COLO829 (cell line): ENCODE measurements around the gene IPO11.
"Not testable (repeated sequence)": the region's sequence is repeated elsewhere in the genome, so short reads cannot be mapped to it uniquely, and the experiment has no call there.

Experiments
- DNase-seq: peaks from one replicate; pipeline ENCODE4 v3.0.0; 2012; ENCODE audit warnings: low spot score

IPO11 gene

GRCh38 chr5:62450259-62450658 is 37.7 kb downstream of the IPO11 start:
- DNase-seq = no peak

GRCh38 chr5:62457071-62457470 is 44.5 kb downstream of the IPO11 start:
- DNase-seq = no peak

DNA sequence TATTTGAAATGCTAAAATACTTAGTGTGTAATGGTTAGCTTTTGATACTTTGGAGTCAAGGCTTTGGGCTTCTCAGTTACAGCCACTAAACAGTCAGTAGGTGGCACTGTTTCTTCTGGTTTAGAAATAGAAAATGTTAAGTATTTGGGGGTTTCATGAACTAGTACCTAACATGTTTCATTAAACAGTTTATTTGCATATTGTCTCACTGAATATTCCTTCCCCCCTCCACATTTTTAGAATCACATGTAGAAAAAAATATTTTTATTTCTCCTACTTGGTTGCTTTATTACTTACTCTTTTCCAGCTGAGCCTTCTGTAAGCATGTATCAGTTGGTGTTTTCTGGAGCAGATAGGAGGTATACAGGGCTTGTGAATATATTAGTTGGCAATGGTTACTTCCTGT is 48.0 kb downstream of the IPO11 start:
- DNase-seq = no peak

DNA sequence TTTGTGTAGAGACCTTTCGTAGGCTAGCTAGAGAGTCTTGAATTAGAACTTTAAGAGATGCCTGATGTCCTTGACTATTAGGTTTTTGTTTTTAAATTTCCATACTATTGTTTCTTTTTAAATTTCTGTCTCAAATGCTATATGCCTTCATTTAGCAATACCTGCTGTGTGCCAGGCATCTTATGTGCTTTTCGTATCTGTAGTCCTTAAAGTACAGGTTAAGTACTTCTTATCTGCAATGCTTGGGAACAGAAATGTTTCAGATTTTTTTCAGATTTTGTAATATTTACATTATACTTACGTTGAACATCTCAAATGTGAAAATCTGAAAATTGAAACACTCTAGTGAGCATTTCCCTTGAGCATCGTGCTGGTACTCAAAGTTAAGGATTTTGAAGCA is 49.0 kb downstream of the IPO11 start:
- no peak for DNase-seq

GRCh38 chr5:62465985-62466925 is 53.7 kb downstream of the IPO11 start:
- DNase-seq = no peak

- DNase-seq = no peak
Observed at GRCh38 chr5:62473209-62473608, 60.6 kb downstream of the IPO11 start.

- no peak for DNase-seq
Observed at GRCh38 chr5:62475072-62475471, 62.5 kb downstream of the IPO11 start.

- DNase-seq = no peak
Observed at GRCh38 chr5:62477801-62478200, 65.2 kb downstream of the IPO11 start.

DNA sequence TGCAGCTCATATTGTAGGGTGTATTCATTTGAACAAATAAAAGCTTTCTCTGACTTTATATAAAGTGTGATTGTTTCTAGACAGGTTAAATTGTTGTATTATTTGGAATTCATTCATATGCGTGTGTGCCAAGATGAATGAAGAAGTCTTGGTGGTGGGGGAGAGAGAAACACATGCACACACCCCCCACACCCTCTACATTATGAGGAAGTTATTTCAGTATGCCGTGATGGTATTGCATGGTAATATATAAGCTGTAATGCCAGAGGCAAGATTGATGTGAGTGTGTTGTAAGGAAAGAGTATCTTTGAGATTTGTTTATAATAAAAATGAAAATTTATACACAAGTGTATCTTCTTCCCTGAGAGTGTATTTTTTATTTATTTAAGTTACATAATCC is 71.0 kb downstream of the IPO11 start:
- DNase-seq = no peak

DNA sequence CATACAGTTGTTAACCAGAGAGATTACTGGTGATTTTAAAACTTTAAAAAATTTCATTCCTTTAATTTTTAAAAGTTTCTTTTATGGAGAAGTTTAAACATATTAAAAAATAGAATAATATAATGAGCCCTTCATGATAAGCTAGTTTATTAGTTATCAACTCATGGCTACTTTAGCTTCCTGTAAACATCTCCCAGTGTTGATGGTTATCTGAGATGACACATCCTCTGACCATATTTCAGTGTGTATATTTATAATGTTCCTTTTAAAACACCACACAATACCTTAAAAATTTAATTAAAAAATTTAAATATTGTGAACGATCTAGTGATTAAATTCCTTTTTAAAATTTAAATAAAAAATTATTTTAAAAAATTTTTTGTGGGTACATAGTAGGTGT is 74.1 kb downstream of the IPO11 start:
- no peak for DNase-seq

GRCh38 chr5:62488531-62488930 is 76.0 kb downstream of the IPO11 start:
- no peak for DNase-seq

DNA sequence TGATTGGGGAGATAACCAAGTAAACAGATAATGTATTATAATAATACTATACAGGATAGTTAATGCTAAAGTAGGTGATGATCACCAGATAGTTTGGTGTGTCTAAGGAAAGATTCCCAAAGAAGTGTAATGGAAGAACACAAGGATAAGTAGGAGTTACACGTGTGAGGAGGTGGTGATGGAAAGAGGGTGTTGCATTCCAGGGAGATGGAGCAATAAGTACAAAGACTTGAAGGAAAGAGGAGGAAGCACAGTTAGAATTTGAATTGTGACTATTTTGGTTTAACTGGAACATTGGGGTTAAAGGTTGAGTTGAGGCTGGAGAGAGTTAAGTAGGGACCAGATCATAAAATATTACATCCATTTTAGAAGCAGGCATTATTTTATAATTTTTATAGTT is 76.9 kb downstream of the IPO11 start:
- DNase-seq = no peak

GRCh38 chr5:62494772-62495171 is 82.2 kb downstream of the IPO11 start:
- DNase-seq = no peak

DNA sequence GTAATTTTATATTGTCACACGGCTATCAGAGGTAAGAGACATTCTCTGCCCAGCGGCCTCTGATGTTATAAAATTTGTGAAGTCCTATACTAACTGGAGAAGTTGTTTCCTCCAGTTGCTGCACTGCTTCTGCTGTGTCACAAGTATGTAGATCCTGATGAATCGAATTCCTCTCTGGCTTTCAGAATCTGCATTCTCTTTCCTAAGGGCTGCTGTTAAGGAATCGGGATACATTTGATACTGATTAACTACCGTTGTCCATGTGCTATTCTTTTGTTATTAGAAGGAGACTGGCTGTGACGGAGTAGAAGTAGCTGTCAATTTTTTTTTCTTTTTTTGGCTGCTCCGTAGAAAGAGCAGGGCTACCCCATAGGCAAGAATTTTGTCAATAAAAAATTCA is 84.3 kb downstream of the IPO11 start:
- DNase-seq = no peak

DNA sequence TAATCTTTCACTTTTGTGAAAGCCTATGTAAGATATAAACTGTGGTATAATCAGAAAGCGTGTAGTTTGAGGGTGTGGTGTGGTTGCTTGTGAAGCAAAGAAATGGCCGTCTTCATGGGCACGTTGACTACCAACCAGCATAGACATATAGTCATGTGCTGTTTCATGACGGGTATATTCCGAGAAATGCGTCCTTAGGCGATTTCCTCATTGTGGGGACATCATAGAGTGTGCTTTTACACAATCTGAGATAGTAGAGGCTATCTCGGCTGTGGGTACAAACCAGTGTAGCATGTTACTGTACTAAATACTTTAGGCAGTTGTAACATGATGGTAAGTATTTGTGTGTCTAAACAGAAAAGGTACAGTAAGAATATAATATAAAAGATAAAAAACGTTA is 86.4 kb downstream of the IPO11 start:
- DNase-seq = no peak

DNA sequence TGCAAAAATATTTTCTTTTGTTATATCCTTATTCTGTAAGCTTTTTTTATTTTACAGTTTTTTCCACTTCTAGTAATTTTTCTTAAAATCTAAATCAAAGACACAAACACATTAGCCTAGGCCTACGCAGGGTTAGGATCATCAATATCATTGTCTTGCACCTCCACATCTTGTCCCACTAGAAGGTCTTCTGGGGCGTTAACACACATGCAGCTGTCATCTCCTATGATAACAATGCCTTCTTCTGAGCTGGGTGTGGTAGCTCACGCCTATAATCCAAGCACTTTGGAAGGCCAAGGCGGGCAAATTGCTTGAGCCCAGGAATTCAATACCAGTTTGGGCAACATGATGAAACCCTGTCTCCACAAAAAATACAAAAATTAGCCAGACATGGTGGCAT is 87.2 kb downstream of the IPO11 start:
- DNase-seq = no peak

DNA sequence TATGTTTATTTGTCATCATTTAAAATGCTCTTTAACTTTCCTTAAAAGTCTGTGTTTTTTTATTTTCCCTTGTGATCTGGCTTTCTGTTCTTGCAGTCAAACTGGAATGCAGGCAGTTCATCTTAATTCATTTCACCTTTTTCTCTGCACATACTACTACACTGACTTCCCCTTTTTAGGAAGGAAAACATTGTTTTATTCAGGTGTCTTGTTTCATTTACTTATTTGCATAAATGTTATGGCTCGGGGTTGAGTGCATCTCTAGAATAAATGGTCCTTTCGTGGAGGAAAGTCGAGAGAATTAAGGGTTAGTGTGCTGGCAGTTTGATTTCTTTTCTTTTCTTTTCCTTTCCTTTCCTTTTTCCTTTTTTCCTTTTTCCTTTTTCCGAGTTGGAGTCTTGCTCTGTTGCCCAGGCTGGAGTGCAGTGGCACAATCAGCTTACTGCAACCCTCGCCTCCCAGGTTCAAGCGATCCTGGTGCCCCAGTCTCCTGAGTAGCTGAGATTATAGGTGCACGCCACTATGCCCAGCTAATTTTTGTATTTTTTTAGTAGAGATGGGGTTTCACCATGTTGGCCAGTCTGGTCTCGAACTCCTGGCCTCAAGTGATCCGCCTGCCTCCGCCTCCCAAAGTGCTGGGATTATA is 90.0 kb downstream of the IPO11 start:
- no peak for DNase-seq

DNA sequence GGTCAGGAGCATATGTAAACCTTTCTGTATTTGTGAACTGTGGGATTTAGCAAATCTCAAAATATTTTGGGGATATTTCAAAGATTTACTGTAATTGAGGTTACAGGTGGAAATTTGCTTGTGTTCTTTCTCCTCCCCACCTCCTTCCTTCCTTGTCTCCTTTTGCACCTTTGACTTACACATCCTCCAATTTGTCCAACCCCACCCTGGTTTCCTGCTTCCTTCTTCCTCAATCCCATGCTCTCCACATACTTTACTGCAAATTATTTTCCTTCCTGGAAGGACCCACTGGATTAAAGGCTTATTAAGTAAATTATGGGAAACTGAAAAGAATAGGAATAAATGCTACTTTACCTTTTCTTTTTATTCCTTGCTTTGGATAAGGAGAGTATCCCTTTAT is 91.6 kb downstream of the IPO11 start:
- DNase-seq = no peak

DNA sequence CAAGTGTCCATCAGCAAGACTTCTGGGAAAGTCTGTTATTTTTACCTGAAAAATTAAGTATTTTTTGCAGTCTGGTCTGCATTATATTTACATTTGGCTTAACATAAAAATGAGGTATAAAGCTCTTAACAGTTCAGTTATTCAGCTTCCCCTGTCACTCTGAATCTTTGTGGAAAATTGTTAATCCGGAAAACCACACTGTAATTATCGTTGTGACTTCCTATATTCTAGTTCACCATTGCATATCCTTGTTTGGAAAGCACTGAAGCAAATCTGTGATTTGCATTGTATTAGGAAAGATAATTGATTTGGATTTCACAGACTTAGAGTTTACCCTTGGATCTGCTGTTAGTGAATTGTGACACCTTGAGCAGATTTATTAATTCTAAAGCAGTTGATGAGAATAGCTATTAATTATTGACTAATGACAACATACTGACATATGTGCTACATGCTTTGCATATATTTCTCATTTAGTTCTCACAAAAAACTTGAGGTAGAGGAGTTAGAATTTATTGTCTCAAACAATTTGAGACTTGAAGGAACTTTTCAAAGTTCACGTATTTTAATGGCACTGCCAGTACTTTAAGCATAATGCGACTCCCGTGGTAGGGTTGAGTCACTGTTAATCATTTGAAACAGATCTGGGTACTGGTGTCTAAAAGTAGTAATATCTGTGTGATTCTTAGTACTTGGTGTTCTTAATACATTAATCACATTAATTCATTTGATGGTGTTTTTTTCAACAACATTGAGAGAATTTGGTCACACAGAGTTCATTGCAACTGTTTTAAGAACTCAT is 94.3 kb downstream of the IPO11 start:
- DNase-seq = no peak

DNA sequence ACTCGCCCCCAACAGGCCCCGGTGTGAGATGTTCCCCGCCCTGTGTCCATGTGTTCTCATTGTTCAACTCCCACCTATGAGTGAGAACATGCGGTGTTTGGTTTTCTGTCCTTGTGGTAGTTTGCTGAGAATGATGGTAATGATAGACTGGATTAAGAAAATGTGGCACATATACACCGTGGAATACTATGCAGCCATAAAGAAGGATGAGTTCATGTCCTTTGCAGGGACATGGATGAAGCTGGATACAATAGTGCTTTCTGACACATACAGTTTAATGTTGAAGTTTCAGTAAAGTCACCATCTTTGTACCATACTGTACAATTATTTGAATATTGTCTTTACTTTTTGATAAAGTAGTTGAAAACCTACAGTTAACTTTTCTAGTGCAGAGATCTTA is 96.2 kb downstream of the IPO11 start:
- not testable (repeated sequence) for DNase-seq

DNA sequence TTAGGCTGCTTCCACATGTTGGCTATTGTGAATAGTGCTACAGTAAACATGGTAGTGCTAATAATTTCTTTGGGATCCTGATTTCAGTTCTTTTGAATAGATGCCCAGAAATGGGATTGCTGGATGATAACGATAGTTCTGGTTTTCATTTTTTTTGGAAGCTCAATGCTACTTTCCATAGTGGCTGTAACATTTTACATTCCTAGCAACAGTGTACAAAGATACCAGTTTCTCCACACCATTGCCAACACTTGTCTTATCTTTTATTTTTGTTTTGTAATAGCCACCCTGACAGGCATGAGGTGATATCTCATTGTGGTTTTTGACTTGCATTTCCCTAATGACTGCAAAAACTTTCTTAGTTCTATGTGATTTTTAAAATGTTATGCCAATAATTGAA is 97.2 kb downstream of the IPO11 start:
- no peak for DNase-seq

DNA sequence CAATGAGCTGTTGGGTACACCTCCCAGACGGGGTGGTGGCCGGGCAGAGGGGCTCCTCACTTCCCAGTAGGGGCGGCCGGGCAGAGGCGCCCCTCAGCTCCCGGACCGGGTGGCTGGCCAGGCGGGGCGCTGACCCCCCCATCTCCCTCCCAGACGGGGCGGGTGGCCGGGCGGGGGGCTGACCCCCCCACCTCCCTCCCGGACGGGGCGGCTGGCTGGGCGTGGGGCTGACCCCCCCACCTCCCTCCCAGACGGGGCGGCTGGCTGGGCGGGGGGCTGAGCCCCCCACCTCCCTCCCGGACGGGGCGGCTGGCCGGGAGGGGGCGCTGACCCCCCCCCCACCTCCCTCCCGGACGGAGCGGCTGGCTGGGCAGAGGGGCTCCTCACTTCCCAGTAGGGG is 100.5 kb downstream of the IPO11 start:
- DNase-seq = not testable (repeated sequence)
